HG03354 (cell line): Measurements from ENCODE around the gene EDC4.
"Not testable (repeated sequence)": the region's sequence is repeated elsewhere in the genome, so short reads cannot be mapped to it uniquely, and the experiment has no call there.

Source experiments
- ATAC-seq: cut with Tn5 transposase; IDR thresholded peaks from one replicate; pipeline ENCODE4 v1.9.1; 2021; ENCODE audit warnings: mild to moderate bottlenecking; ENCODE audit not compliant: unreplicated experiment, poor library complexity, severe bottlenecking

Gene EDC4

GRCh38 chr16:67897231-67897630 lies 24.4 kb downstream of the EDC4 start:
- no peak for ATAC-seq

- no peak for ATAC-seq
Measured at GRCh38 chr16:67901734-67902133, 28.9 kb downstream of the EDC4 start.

- no peak for ATAC-seq
Measured at GRCh38 chr16:67902831-67903230, 30.0 kb downstream of the EDC4 start.

- no peak for ATAC-seq
Measured at GRCh38 chr16:67907397-67908180, 34.7 kb downstream of the EDC4 start.

GRCh38 chr16:67909056-67909742 lies 36.3 kb downstream of the EDC4 start:
- ATAC-seq: no peak

- no peak for ATAC-seq
Measured at GRCh38 chr16:67910158-67910557, 37.3 kb downstream of the EDC4 start.

- no peak for ATAC-seq
Measured at GRCh38 chr16:67914758-67915495, 42.1 kb downstream of the EDC4 start.

- ATAC-seq: not testable (repeated sequence)
Measured at GRCh38 chr16:67915496-67915769, 42.6 kb downstream of the EDC4 start.

- no peak for ATAC-seq
Measured at GRCh38 chr16:67915831-67916723, 43.2 kb downstream of the EDC4 start.

- no peak for ATAC-seq
Measured at GRCh38 chr16:67917140-67917851, 44.4 kb downstream of the EDC4 start.

GRCh38 chr16:67917852-67918236 lies 45.0 kb downstream of the EDC4 start:
- no peak for ATAC-seq

GRCh38 chr16:67919622-67920221 lies 46.9 kb downstream of the EDC4 start:
- ATAC-seq: no peak

GRCh38 chr16:67922221-67922620 lies 49.4 kb downstream of the EDC4 start:
- ATAC-seq: no peak

- ATAC-seq: no peak
Measured at GRCh38 chr16:67922740-67923139, 49.9 kb downstream of the EDC4 start.

GRCh38 chr16:67923414-67924116 lies 50.7 kb downstream of the EDC4 start:
- no peak for ATAC-seq

GRCh38 chr16:67924140-67924906 lies 51.5 kb downstream of the EDC4 start:
- no peak for ATAC-seq

- ATAC-seq: no peak
Measured at GRCh38 chr16:67926181-67926750, 53.4 kb downstream of the EDC4 start.
